Measurements from ENCODE around the gene PPFIA4.
"Not testable (repeated sequence)": the region's sequence is repeated elsewhere in the genome, so short reads cannot be mapped to it uniquely, and the experiment has no call there.

Gene PPFIA4

DNA sequence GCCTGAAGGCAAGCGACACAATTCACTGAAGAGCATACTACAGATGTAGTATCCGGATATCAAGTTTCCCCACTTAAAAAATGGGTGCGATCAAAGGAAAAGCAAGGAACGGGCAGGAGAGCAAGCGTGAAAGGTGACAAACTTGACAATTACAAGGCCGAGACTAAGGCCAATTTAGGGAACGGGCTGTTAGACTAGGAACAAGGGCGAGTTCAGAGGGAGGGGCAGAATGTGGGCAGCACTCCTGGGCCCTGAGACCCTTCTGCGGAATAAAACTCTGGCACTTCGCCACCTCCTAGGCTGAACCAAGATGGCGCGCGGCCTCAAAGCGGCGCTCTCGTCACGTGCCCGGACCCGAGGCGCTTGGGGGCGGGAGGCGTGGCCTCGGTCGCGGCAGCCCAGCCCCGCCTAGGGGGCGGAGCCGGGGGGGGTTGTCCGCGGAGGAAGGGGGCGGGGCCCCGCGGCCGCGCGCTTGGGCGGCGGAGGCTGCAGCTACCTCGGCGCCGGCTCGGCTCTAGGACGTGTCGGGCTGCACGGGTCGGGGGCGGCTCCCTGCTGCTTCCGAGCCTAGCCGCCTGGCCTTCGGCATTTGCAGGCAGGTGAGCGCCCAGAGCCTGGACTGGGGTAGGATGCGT, at the start of gene PPFIA4:
TSS of gene PPFIA4 (plus strand) at position 461 of the 635 bp plus-strand sequence. CDS start 12,518 bp downstream, outside the sequence.
- peak; percentile 87 for DNase-seq (ENCODE audit: low spot score)

DNA sequence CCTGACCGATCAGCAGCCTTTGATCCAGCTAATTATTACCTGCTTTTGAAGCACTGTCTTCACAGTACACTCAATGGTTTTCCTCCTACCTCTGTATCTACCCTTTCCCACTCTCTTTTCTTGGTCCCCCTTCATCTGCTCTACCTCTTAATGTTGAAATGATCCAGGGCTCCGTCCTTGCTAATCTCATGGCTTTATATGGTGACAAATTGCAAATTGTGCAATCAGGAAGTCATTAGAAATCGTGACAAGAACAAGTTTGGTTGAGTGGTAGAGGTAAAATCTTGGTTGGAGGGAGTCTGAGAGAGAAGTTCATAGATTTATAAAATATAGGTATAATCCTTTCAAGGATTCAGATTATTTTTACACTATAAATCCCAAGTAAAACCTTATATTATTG, 49.7 kb upstream of the PPFIA4 start:
- DNase-seq (ENCODE audit: low spot score) = no peak

DNA sequence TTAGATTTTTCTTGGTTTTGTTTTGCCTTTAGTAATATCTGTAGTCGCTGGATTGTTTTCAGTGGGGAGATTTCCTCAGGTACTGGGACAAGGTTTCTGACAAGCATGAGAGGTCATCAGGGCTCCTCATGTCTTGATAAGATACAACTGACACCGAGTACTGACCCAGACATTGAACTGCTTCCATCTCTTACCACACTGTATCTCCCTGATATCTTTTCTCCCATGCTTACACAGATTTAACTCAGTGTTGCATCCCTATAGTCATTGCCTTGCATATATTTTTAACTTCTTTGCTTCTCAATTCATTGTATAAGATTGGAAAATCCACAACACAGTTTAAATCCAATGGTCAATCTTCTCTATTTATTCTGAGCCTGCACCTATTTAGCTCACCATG, 46.8 kb upstream of the PPFIA4 start:
- DNase-seq (ENCODE audit: low spot score) = no peak

DNA sequence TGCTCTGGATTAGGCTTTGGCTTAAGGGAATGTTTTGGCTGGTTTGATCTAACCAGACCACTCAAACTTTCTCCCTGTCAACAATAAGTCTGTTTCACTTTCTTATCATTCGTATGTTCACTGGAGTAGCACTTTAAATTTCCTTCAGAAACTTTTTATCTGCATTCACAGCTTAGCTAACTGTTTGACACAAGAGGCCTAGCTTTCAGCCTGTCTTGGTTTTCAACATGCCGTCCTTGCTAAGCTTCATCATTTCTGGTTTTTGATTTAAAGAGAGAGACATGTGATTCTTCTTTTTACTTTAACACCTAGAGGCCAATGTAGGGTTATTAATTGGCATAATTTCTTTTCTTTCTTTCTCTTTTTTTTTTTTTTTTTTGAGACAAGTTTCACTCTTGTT, 44.4 kb upstream of the PPFIA4 start:
- no peak for DNase-seq (ENCODE audit: low spot score)

DNA sequence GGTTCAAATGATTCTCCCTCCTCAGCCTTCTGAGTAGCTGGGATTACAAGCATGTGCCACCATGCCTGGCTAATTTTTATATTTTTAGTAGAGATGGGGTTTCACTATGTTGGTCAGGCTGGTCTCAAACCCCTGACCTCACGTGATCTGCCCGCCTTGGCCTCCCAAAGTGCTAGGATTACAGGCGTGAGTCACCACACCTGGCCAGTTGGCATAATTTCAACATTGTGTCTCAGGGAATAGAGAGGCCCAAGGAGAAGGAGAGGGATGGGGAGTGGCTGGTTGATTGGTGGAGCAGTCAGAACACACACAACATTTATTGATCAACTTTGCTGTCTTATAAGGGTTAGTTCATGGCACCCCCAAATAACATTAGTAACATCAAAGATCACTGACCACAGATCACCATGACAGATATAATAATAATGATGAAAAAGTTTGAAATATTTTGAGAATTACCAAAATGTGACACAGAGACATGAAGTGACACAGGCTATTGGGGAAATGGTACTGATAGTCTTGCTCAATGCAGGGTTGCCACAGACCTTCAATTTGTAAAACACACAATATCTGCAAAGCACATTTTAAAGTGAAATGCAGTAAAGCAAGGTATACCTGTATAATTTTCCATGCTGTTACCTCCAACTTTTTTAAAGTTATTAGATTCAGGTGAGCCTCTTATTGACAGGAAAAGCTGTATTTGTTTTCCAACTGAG, 43.4 kb upstream of the PPFIA4 start:
- DNase-seq (ENCODE audit: low spot score) = no peak

DNA sequence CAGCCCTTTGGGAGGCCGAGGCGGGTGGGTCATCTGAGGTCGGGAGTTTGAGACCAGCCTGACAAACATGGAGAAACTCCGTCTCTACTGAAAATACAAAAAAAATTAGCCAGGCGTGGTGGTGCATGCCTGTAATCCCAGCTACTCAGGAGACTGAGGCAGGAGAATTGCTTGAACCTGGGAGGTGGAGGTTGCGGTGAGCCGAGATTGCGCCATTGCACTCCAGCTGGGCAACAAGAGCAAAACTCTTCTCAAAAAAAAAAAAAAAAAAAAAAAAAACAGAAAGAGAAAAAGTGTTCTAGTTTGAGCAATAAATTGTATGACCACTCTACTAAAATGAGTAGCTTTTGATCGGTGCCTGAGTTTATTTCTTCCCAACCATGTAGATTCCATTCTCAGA, 40.2 kb upstream of the PPFIA4 start:
- not testable (repeated sequence) for DNase-seq (ENCODE audit: low spot score)

DNA sequence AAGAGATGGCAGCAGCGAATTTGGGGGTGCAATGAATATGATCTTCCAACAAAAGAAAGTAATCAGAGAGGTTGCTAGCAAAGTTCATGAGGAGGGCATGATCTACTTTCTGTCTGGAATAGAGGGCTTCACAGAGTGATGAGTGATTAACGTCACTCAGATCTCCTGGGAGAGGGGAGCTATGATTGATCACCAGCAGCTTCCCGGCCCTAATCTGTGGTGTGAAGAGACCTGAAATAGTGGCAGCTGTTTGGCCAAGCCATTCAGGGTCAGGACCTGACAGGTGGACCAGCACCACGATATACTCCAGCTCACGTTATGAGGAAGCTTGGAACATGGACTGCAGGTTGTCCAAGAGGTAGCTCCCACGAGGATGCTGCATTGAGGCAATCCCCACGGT, 39.0 kb upstream of the PPFIA4 start:
- no peak for DNase-seq (ENCODE audit: low spot score)

DNA sequence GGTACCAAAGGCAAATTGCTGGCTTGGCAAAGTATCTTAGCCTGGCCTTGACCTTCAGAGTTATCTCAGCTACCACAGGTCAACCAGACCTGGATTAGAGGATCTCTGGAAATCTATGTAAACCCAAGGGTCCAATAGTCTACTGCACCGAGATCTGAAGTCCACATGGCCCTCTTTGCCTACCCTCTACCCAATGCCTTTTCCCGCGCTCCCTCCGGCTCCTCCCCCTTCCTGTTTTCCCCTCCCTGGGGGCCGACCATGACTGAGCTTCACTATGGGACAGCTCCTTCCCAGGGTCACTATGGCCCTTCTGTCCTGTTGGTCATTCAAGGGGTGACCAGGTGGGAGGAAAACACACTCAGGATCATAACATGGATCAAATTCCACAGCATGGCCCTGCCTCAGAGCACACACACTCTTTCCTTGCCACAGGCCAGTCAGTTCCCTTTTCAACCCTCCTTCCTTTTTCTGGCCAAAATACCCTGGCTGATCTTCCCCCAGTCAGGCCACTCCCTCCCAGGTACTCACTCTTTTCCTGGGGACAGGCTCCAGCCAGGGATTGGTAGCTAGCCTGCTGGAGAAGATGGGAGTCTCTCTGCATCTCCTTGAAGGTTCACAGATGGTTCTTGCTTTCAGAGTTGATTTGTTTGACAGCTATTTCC, 38.2 kb upstream of the PPFIA4 start:
- no peak for DNase-seq (ENCODE audit: low spot score)

DNA sequence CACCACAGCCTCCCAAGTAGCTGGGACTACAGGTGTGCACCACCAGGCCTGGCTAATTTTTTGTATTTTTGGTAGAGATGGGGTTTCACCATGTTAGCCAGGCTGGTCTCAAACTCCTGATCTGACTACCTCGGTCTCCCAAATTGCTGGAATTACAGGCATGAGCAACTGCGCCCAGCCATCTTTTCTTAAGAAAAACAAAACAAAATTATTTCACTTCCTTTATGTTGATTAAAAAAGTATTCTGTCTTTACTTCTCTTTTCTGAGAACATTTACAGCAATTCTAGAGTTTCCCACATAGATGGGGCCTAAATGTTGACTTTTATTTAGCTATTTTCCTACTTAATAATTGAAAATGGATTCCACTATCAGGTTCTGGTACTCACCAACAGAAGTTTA, 36.4 kb upstream of the PPFIA4 start:
- DNase-seq (ENCODE audit: low spot score) = no peak

DNA sequence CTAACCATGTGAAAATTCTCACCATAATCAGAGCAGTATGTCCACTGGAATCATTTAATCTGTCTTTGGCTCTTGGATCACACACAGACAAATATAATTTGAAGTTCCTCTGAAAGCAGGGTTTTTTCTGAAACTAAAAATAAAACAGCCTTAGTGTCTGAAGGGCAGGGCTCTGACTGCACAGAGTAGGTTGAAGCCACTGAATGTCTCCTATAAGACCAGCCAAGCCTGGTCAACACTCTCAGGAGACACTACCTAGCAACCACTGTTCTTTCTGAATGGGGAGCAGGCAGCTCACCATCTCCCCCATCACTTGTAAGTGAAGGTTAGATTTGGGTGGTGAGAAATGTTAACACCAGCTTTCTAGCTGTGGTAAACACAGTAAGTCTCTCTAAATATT, 35.2 kb upstream of the PPFIA4 start:
- DNase-seq (ENCODE audit: low spot score) = no peak

DNA sequence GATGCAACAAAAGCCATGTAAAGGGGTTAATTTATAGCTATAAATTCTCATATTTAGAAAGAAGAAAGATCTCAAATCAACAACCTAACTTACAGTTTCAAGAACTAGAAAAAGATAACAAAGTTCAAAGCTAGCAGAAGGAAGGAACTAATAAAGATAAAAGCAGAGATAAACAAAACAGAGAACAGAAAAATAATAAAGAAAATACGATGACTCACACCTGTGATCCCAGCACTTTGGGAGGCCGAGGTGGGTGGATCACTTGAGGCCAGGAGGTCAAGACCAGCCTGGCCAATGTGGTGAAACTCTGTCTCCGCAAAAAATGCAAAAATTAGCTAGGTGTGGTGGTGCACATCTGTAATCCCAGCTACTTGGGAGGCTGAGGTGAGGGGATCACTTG, 31.5 kb upstream of the PPFIA4 start:
- no peak for DNase-seq (ENCODE audit: low spot score)

DNA sequence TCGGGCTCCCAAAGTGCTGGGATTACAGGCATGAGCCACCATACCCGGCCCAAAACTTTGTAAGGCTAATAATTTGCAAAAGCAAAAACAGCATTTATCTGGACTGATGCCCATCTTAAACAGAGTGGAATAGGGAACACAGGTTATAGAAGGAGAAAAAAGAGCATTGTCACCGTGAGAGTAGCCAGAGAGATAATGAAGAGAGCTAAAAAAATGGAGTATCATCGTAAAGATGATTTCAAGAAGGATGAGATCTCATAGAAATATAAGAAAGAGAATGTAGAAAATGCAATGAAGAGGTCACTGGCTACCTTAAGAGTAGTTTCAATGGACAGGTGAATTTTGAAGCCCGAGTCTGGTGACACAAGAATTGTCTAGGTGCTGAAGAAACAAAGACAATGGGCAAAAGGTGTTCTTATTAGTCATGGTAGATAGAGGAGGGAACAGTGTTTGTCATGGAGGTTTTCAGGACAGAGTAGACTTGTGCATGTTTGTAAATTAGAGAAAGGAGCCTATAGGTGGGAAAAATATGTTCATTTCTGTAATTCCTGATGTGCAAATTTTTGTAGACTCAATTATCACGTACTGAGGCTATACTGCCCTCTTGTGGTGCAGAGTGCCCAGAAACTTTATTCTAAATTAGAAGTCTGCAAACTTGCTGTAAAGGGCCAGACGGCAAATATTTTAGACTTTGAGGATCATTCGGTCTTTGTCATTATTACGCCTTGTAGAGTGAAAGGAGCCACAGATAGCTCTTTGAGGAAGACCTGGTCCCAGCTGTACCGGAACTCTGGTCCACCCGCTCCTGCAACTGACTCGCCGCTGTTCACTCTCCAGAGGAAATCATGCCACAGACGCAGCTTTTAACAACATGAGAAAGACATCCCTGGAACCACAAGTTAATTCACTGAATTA, 27.2 kb upstream of the PPFIA4 start:
- DNase-seq (ENCODE audit: low spot score) = peak; percentile 79

DNA sequence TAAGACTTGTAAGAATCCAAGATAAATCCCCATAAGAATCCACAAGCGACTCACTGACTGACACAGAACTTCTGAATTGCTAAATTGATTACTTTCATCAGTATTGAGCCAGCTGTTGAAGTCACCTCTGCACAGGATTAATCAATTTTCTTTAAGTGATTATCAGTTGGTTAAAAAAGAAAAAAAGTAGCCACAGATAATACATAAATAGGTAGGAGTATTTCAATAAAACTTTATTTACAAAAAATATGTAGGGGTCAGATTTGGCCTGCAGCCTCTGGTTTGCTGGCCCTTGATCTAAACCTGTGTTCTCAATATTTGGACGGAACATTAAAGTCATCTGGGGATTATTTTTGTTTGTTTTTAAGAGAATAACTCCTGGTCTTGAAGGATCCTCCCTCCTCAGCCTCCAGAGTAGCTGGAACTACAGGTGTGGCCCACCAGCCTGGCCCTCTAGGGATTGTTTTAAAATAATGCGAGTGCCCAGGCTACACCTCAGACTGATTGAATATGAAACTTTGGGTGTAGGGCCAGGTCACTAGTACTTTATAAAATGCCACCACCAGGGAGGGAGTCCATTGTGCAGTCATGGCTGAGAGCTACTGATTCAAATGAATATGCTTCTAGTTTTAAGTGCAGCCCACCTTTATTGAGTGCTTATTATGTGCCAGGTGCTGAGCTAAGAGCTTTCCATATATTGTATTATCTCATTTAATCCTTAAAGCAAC, 25.9 kb upstream of the PPFIA4 start:
- no peak for DNase-seq (ENCODE audit: low spot score)

DNA sequence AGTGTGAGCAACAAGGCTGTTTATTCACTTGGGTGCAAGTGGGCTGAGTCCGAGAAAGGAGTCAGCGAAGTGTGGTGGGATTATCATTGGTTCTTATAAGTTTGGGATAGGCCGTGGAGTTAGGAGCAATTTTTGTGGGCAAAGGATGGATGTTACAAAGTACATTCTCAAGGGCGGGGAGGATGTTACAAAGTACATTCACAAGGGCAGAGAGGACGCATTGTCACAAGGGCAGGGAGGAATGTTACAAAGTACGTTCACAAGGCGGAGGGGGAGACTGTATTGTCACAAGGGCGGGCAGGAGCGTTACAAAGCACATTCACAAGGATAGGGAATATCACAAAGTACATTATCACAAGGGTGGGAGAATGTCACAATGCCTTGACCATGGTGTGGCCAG, 24.3 kb upstream of the PPFIA4 start:
- no peak for DNase-seq (ENCODE audit: low spot score)

DNA sequence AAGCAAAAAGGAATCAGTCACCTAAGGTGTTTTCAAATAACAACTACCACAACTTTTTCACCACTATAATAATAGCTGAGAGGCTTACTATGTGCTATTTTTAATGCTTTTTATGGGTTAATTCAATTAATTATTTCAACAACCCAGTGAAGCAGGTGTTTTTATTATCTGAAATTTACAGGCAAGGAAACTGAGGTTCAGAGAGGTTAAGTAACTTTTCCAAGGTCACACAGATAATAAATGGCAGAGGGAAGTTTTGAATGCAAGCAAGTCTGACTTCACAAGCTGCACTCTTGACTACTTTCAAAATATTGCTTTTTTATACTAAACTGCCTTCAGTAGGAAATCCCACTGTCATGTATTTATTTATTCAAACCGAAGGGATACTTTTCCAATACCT, 23.3 kb upstream of the PPFIA4 start:
- DNase-seq (ENCODE audit: low spot score) = no peak

DNA sequence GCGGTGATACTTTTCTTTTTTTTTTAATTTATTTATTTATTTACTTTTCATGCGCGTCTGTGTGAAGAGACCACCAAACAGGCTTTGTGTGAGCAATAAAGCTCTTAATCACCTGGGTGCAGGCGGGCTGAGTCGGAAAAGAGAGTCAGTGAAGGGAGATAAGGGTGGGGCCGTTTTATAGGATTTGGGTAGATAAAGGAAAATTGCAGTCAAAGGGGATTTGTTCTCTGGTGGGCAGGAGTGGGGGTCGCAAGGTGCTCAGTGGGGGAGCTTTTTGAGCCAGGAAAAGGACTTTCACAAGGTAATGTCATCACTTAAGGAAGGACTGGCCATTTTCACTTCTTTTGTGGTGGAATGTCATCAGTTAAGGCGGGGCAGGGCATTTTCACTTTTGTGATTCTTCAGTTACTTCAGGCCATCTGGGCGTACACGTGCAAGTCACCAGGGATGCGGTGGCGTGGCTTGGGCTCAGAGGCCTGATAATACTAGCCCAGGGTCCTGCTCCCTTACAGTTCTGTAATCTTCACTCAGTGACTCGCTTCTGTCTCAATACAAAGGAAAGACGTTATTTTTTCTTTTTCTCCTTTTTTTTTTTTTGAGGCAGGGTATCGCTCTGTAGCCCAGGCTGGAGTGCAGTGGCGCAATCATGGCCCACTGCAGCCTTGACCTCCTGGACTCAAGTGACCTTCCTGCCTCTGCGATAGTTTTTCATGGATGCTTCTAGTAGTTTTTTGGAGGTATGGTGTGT, 20.7 kb upstream of the PPFIA4 start:
- not testable (repeated sequence) for DNase-seq (ENCODE audit: low spot score)

DNA sequence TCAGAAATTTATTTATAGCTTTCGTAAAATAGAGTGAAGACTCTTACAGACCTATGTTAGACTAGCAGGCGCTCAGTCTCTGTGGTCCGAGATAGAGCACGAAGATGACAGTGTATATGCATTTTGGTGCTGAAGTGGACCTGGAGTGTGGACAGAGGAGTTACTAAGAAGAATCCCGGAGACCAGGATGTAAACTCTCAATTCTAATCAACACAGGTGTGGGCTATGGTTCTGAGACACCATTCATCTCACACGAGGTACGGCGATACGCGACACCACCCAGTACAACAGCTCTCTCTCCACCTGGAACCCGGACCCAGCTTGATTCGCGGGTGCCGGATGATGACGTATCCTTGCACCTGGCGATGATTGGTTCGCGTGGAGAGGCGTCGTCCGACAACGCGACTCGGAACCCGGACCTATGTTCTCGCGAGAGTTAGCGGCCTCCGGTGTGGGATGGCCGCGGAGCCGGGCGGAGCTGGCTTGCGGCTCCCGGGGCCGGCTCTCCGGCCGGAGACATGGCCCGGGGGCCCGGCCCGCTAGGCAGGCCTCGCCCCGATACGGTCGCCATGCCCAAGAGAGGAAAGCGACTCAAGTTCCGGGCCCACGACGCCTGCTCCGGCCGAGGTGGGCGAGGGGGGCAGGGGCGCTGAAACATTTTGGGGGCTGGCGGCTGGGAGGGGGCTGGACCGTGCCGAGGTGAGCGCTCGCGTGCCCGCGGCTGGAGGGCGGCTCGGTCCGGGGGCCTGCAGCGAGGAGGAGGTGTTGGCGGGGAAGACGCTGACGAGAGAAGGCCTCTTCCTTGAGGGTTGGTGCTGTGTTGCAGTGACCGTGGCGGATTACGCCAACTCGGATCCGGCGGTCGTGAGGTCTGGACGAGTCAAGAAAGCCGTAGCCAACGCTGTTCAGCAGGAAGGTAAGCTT, 19.1 kb upstream of the PPFIA4 start, which contains the start of gene TMEM183A:
TSS of gene TMEM183A (plus strand) at position 427 of the 924 bp plus-strand sequence. CDS start at position 519, 92 bp downstream.
- peak; percentile 96 for DNase-seq (ENCODE audit: low spot score)

DNA sequence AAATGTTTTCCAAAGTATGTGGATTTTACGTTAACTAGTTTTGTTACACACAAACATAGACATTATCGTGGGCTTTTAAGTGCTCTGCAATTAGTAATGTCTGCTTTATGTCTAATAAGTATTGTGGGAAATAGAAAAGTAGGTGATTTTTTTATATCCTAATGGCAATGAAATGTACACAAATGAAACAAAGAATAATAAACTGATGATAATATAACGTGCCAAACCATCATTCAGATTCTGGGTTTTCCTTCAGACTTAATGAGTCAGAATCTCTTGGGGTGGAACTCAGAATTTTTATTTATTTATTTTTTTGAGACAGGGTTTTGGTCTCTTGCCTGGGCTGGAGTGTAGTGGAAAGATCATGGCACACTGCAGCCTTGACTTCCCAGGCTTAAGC, 17.1 kb upstream of the PPFIA4 start:
- no peak for DNase-seq (ENCODE audit: low spot score)

DNA sequence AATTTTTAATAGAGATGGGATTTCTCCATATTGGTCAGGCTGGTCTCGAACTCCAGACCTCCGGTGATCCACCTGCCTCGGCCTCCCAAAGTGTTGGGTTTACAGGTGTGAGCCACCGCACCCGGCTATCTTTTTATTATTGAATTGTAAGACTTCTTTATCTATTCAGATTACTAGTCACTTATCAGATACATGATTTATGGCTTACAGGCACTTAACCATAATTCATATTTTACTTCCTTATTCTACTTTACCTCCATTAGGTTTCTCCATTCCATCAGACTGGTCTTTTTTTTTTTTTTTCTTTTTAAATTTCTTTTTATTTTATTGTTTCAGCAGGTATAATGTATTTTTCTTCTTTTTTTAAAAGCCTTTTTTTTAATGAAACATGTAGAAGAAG, 14.7 kb upstream of the PPFIA4 start:
- DNase-seq (ENCODE audit: low spot score) = no peak

DNA sequence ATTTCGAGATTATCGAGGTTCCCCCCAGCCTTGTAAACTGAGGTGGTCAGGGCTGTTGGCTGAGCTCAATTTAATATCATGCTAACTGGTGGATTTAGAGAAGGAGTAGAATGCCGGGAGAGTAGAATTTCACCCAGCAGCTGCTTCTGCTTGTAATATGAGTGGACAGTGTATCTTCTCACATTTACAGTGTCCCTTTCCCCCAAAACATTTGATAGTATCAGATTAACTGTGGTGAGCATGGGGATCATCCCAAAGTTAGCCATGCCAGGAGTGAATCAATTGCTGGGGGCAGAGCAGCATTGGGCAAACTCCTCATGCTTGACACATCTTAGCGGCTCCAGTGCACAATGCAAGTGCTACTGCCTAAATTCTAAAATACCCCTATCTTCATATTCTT, 9.2 kb upstream of the PPFIA4 start:
- DNase-seq (ENCODE audit: low spot score) = no peak
